Stimulated activated naive CD4-positive, alpha-beta T cell (primary cell): ENCODE data around the gene NCAN.

Experiments
- DNase-seq, 6 experiments: peaks; one replicate each; lab custom pipeline; 2025; lab: John Stamatoyannopoulos, UW

NCAN gene

GRCh38 chr19:19285686-19286085 is 73.9 kb downstream of the NCAN start:
- no peak for DNase-seq

DNA sequence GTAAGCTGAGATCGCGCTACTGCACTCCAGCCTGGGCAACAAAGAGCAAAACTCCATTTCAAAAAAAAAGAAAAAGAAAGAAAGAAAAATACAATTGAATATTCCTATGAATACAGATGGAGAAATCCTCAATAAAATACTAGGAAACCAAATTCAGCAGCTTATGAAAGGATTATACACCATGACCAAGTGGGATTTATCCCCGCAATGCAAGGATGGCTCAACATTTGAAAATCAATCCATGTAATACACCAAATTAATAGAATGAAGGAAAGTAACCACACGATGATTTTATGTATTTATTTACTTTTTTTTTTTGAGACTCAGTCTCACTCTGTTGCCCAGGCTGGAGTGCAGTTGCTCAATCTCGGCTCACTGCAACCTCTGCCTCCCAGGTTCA is 80.8 kb downstream of the NCAN start:
- DNase-seq, result no peak

DNA sequence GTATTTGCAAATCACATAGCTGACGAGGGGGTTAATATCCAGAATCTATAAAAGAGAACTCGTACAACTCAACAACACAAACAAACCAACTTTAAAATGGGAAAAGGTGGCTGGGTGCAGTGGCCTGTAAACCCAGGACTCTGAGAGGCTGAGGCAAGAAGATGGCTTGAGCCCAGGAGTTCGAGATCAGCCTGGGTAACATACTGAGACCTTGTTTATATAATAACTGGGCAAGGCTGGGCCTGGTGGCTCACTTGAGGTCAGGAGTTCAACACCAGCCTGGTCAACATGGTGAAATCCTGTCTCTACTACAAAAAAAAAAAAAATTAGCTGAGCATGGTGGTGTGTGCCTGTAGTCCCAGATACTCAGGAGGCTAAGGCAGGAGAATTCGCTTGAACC is 83.2 kb downstream of the NCAN start:
- DNase-seq, result no peak

GRCh38 chr19:19296953-19297689 is 85.4 kb downstream of the NCAN start:
- no peak for DNase-seq

- no peak for DNase-seq
These were observed 86.0 kb downstream of the NCAN start for GRCh38 chr19:19297759-19298158.

GRCh38 chr19:19300613-19301012 is 88.9 kb downstream of the NCAN start:
- no peak for DNase-seq
